ENCODE measurements around the gene LRRN4.
A peak's percentile ranks its signal among the peaks of the same experiment; 100 is the strongest.
"Not testable (repeated sequence)": the region's sequence is repeated elsewhere in the genome, so short reads cannot be mapped to it uniquely, and the experiment has no call there.

The LRRN4 gene

GRCh38 chr20:6041808-6042265, 12.0 kb downstream of the LRRN4 start:
- H3K9me3 ChIP-seq (replicated peaks; ENCODE audit: low read length) = no peaks in the 10 kb centered on the region

GRCh38 chr20:6040958-6041807, 12.7 kb downstream of the LRRN4 start:
- no peaks in the 10 kb centered on the region for H3K27me3 ChIP-seq (ENCODE audit: control insufficient read depth, insufficient read depth, low read length)
- no peak overlapping the region for H3K4me3 ChIP-seq (ENCODE audit: low read length)
- no peak overlapping the region for H3K4me2 ChIP-seq (ENCODE audit: low read length)
- H3K9me3 ChIP-seq (replicated peaks; ENCODE audit: low read length) = no peaks in the 10 kb centered on the region
- H3K36me3 ChIP-seq (ENCODE audit: insufficient read depth, low read length) = peaks cover 52% of the 10 kb centered on the region
- H3K4me1 ChIP-seq (ENCODE audit: control insufficient read depth, insufficient read depth, low read length) = no peaks in the 10 kb centered on the region
- no peak overlapping the region for H3K9ac ChIP-seq (ENCODE audit: low read depth, low read length)

More at GRCh38 chr20:6041808-6042265, 12.0 kb downstream of the LRRN4 start:
- H3K9ac ChIP-seq (ENCODE audit: low read depth, low read length) = no peak overlapping the region
- H3K36me3 ChIP-seq (ENCODE audit: insufficient read depth, low read length) = peaks cover 46% of the 10 kb centered on the region
- H3K4me2 ChIP-seq (ENCODE audit: low read length) = no peak overlapping the region
- no peak overlapping the region for H3K4me3 ChIP-seq (ENCODE audit: low read length)
- no peaks in the 10 kb centered on the region for H3K4me1 ChIP-seq (ENCODE audit: control insufficient read depth, insufficient read depth, low read length)
- no peaks in the 10 kb centered on the region for H3K27me3 ChIP-seq (ENCODE audit: control insufficient read depth, insufficient read depth, low read length)

GRCh38 chr20:6040540-6040939, 13.3 kb downstream of the LRRN4 start:
- Histone ChIP-seq H3K27me3 (ENCODE audit: control insufficient read depth, insufficient read depth, low read length) (no peaks in the 10 kb centered on the region), H3K4me3 (ENCODE audit: low read length) (no peak overlapping the region), H3K4me1 (ENCODE audit: control insufficient read depth, insufficient read depth, low read length) (no peaks in the 10 kb centered on the region), H3K4me2 (ENCODE audit: low read length) (no peak overlapping the region), H3K9ac (ENCODE audit: low read depth, low read length) (no peak overlapping the region), H3K9me3 (replicated peaks; ENCODE audit: low read length) (no peaks in the 10 kb centered on the region), H3K36me3 (ENCODE audit: insufficient read depth, low read length) (peaks cover 54% of the 10 kb centered on the region)

- peaks cover 61% of the 10 kb centered on the region for H3K36me3 ChIP-seq (ENCODE audit: insufficient read depth, low read length)
- H3K9ac ChIP-seq (ENCODE audit: low read depth, low read length) = no peak overlapping the region
- H3K4me1 ChIP-seq (ENCODE audit: control insufficient read depth, insufficient read depth, low read length) = no peaks in the 10 kb centered on the region
- H3K4me2 ChIP-seq (ENCODE audit: low read length) = no peak overlapping the region
- H3K27me3 ChIP-seq (ENCODE audit: control insufficient read depth, insufficient read depth, low read length) = no peaks in the 10 kb centered on the region
- H3K4me3 ChIP-seq (ENCODE audit: low read length) = no peak overlapping the region
- no peaks in the 10 kb centered on the region for H3K9me3 ChIP-seq (replicated peaks; ENCODE audit: low read length)
These were observed 14.1 kb downstream of the LRRN4 start for GRCh38 chr20:6039766-6040165.

GRCh38 chr20:6038256-6038655, 15.6 kb downstream of the LRRN4 start:
- Histone ChIP-seq H3K9ac (ENCODE audit: low read depth, low read length) (no peak overlapping the region), H3K4me3 (ENCODE audit: low read length) (no peak overlapping the region), H3K36me3 (ENCODE audit: insufficient read depth, low read length) (peaks cover 75% of the 10 kb centered on the region), H3K4me2 (ENCODE audit: low read length) (no peak overlapping the region), H3K9me3 (replicated peaks; ENCODE audit: low read length) (no peaks in the 10 kb centered on the region), H3K4me1 (ENCODE audit: control insufficient read depth, insufficient read depth, low read length) (no peaks in the 10 kb centered on the region), H3K27me3 (ENCODE audit: control insufficient read depth, insufficient read depth, low read length) (no peaks in the 10 kb centered on the region)

GRCh38 chr20:6037082-6037481, 16.8 kb downstream of the LRRN4 start:
- no peaks in the 10 kb centered on the region for H3K4me1 ChIP-seq (ENCODE audit: control insufficient read depth, insufficient read depth, low read length)
- H3K9ac ChIP-seq (ENCODE audit: low read depth, low read length) = no peak overlapping the region
- peaks cover 79% of the 10 kb centered on the region for H3K36me3 ChIP-seq (ENCODE audit: insufficient read depth, low read length)
- H3K9me3 ChIP-seq (replicated peaks; ENCODE audit: low read length) = no peaks in the 10 kb centered on the region
- no peak overlapping the region for H3K4me3 ChIP-seq (ENCODE audit: low read length)
- H3K27me3 ChIP-seq (ENCODE audit: control insufficient read depth, insufficient read depth, low read length) = no peaks in the 10 kb centered on the region
- no peak overlapping the region for H3K4me2 ChIP-seq (ENCODE audit: low read length)

- no peaks in the 10 kb centered on the region for H3K27me3 ChIP-seq (ENCODE audit: control insufficient read depth, insufficient read depth, low read length)
- H3K4me1 ChIP-seq (ENCODE audit: control insufficient read depth, insufficient read depth, low read length) = no peaks in the 10 kb centered on the region
- no peak overlapping the region for H3K4me3 ChIP-seq (ENCODE audit: low read length)
- H3K4me2 ChIP-seq (ENCODE audit: low read length) = no peak overlapping the region
- no peak overlapping the region for H3K9ac ChIP-seq (ENCODE audit: low read depth, low read length)
- H3K9me3 ChIP-seq (replicated peaks; ENCODE audit: low read length) = no peaks in the 10 kb centered on the region
- H3K36me3 ChIP-seq (ENCODE audit: insufficient read depth, low read length) = peaks cover 73% of the 10 kb centered on the region
These were observed 17.6 kb downstream of the LRRN4 start for GRCh38 chr20:6036213-6036612.

GRCh38 chr20:6034134-6034969, 19.5 kb downstream of the LRRN4 start:
- Histone ChIP-seq H3K4me1 (ENCODE audit: control insufficient read depth, insufficient read depth, low read length) (peaks cover 4% of the 10 kb centered on the region), H3K36me3 (ENCODE audit: insufficient read depth, low read length) (peaks cover 57% of the 10 kb centered on the region), H3K4me2 (ENCODE audit: low read length) (no peak overlapping the region)

GRCh38 chr20:6032907-6033306, 21.0 kb downstream of the LRRN4 start:
- not testable (repeated sequence) for H3K4me3 ChIP-seq (ENCODE audit: low read length); H3K9ac ChIP-seq (ENCODE audit: low read depth, low read length); H3K4me1 ChIP-seq (ENCODE audit: control insufficient read depth, insufficient read depth, low read length); H3K27me3 ChIP-seq (ENCODE audit: control insufficient read depth, insufficient read depth, low read length); H3K9me3 ChIP-seq (replicated peaks; ENCODE audit: low read length); H3K4me2 ChIP-seq (ENCODE audit: low read length)
- H3K36me3 ChIP-seq (ENCODE audit: insufficient read depth, low read length) = peaks cover 48% of the 10 kb centered on the region

More at GRCh38 chr20:6034134-6034969, 19.5 kb downstream of the LRRN4 start:
- no peak overlapping the region for H3K9ac ChIP-seq (ENCODE audit: low read depth, low read length)
- no peaks in the 10 kb centered on the region for H3K27me3 ChIP-seq (ENCODE audit: control insufficient read depth, insufficient read depth, low read length)
- H3K9me3 ChIP-seq (replicated peaks; ENCODE audit: low read length) = no peaks in the 10 kb centered on the region
- no peak overlapping the region for H3K4me3 ChIP-seq (ENCODE audit: low read length)

- H3K4me1 ChIP-seq (ENCODE audit: control insufficient read depth, insufficient read depth, low read length) = peaks cover 10% of the 10 kb centered on the region
- no peak overlapping the region for H3K9ac ChIP-seq (ENCODE audit: low read depth, low read length)
- no peak overlapping the region for H3K4me2 ChIP-seq (ENCODE audit: low read length)
- no peak overlapping the region for H3K4me3 ChIP-seq (ENCODE audit: low read length)
- H3K9me3 ChIP-seq (replicated peaks; ENCODE audit: low read length) = no peaks in the 10 kb centered on the region
- peaks cover 34% of the 10 kb centered on the region for H3K36me3 ChIP-seq (ENCODE audit: insufficient read depth, low read length)
- no peaks in the 10 kb centered on the region for H3K27me3 ChIP-seq (ENCODE audit: control insufficient read depth, insufficient read depth, low read length)
These were observed 23.3 kb downstream of the LRRN4 start for GRCh38 chr20:6030453-6031080.

GRCh38 chr20:6029538-6029937, 24.3 kb downstream of the LRRN4 start:
- H3K27me3 ChIP-seq (ENCODE audit: control insufficient read depth, insufficient read depth, low read length) = no peaks in the 10 kb centered on the region
- H3K4me3 ChIP-seq (ENCODE audit: low read length) = no peak overlapping the region
- H3K36me3 ChIP-seq (ENCODE audit: insufficient read depth, low read length) = peaks cover 34% of the 10 kb centered on the region
- H3K9ac ChIP-seq (ENCODE audit: low read depth, low read length) = no peak overlapping the region
- H3K4me2 ChIP-seq (ENCODE audit: low read length) = peak overlapping the region; percentile 55
- peaks cover 10% of the 10 kb centered on the region for H3K4me1 ChIP-seq (ENCODE audit: control insufficient read depth, insufficient read depth, low read length)
- peaks cover 3% of the 10 kb centered on the region for H3K9me3 ChIP-seq (replicated peaks; ENCODE audit: low read length)

Measured in skeletal muscle satellite cell (primary cell).